DMS153 treated with DMSO at 0.1 percent for 48 hours (cell line): Measurements from ENCODE around the gene SGPP2.
A peak's percentile ranks its signal among the peaks of the same experiment; 100 is the strongest.
"Not testable (repeated sequence)": the region's sequence is repeated elsewhere in the genome, so short reads cannot be mapped to it uniquely, and the experiment has no call there.

Experiments used
- DNase-seq: peaks from one replicate; lab custom pipeline; 2025; ENCODE audit not compliant: unreplicated experiment; lab: John Stamatoyannopoulos, UW

The SGPP2 gene

GRCh38 chr2:222424276-222424728, at the start of gene SGPP2:
SGPP2 (plus strand) TSS chr2:222424543; CDS start chr2:222424603, 60 bp downstream.
- no peak for DNase-seq

- DNase-seq = no peak
Observed at GRCh38 chr2:222375798-222376197, 48.5 kb upstream of the SGPP2 start.

GRCh38 chr2:222380456-222380855, 43.9 kb upstream of the SGPP2 start:
- no peak for DNase-seq

GRCh38 chr2:222381566-222381965, 42.8 kb upstream of the SGPP2 start:
- no peak for DNase-seq

- DNase-seq = no peak
Observed at GRCh38 chr2:222383255-222383654, 41.1 kb upstream of the SGPP2 start.

- DNase-seq = no peak
Observed at GRCh38 chr2:222391743-222392285, 32.5 kb upstream of the SGPP2 start.

GRCh38 chr2:222393733-222394267, 30.5 kb upstream of the SGPP2 start:
- no peak for DNase-seq

GRCh38 chr2:222398446-222398885, 25.9 kb upstream of the SGPP2 start:
- DNase-seq = peak; percentile 17

- peak; percentile 94 for DNase-seq
Observed at GRCh38 chr2:222399038-222399783, 25.1 kb upstream of the SGPP2 start.

GRCh38 chr2:222404151-222404905, 20.0 kb upstream of the SGPP2 start:
- DNase-seq = no peak

- DNase-seq = no peak
Observed at GRCh38 chr2:222408684-222409083, 15.7 kb upstream of the SGPP2 start.

GRCh38 chr2:222410534-222410933, 13.8 kb upstream of the SGPP2 start:
- peak; percentile 41 for DNase-seq

- DNase-seq = not testable (repeated sequence)
Observed at GRCh38 chr2:222412334-222412733, 12.0 kb upstream of the SGPP2 start.

- no peak for DNase-seq
Observed at GRCh38 chr2:222413295-222413911, 10.9 kb upstream of the SGPP2 start.

- DNase-seq = no peak
Observed at GRCh38 chr2:222418739-222419138, 5.6 kb upstream of the SGPP2 start.

- no peak for DNase-seq
Observed at GRCh38 chr2:222420508-222420907, 3.8 kb upstream of the SGPP2 start.

- DNase-seq = no peak
Observed at GRCh38 chr2:222421626-222422025, 2.7 kb upstream of the SGPP2 start.

GRCh38 chr2:222423186-222423585, 1.2 kb upstream of the SGPP2 start:
- no peak for DNase-seq

GRCh38 chr2:222423632-222424275, 589 bp upstream of the SGPP2 start:
- no peak for DNase-seq
